ENCODE results near the gene MPHOSPH8.

Gene MPHOSPH8

GRCh38 chr13:19605161-19605955 is 28.1 kb upstream of the MPHOSPH8 start:
- peaks cover 0 to 7% (median 0%) of the 10 kb centered on the region in 5 experiments for H3K27me3 ChIP-seq (replicated peaks in 2 of 5; ENCODE audit: control insufficient read depth in 4 of 5, insufficient read depth in 5 of 5, low read length in 4 of 5)
- no peak overlapping the region for H3K27ac ChIP-seq (ENCODE audit: insufficient read depth in 1 of 2, low read depth in 1 of 2, low read length in 2 of 2, poor library complexity in 1 of 2, severe bottlenecking in 2 of 2)
- 100% methylated on average over 4 of the region's 7 CpGs for WGBS (ENCODE audit: insufficient coverage)
- H3K36me3 ChIP-seq (ENCODE audit: control insufficient read depth in 4 of 4, insufficient read depth in 4 of 4, low read length in 3 of 4): peaks cover 0 to 15% (median 0%) of the 10 kb centered on the region in 4 experiments
- no peak overlapping the region for H3K4me3 ChIP-seq (ENCODE audit: control insufficient read depth in 1 of 7, extremely low read depth in 1 of 7, insufficient read depth in 4 of 7, low read depth in 2 of 7, low read length in 6 of 7)
- no peak for DNase-seq
- H3K4me1 ChIP-seq (ENCODE audit: control extremely low read depth in 1 of 4, control insufficient read depth in 4 of 4, insufficient read depth in 4 of 4, low read length in 3 of 4): peaks cover 0 to 16% (median 10%) of the 10 kb centered on the region in 4 experiments
- ChIA-PET POLR2A (no interaction called here), CTCF (interaction anchor here (1.1 to 1.3 kb wide), 2 partner anchors 18 kb away, joined by 3 read pairs; no protein-coding TSS in a partner anchor)
- H3K9me3 ChIP-seq (ENCODE audit: control extremely low read depth in 1 of 5, control insufficient read depth in 4 of 5, insufficient read depth in 2 of 5, low read depth in 1 of 5, low read length in 4 of 5): peaks cover 0 to 13% (median 4%) of the 10 kb centered on the region in 5 experiments

- Histone ChIP-seq H3K9me3 (ENCODE audit: control extremely low read depth in 1 of 5, control insufficient read depth in 4 of 5, insufficient read depth in 2 of 5, low read depth in 1 of 5, low read length in 4 of 5) (peaks cover 0 to 13% (median 4%) of the 10 kb centered on the region in 5 experiments), H3K27ac (ENCODE audit: insufficient read depth in 1 of 2, low read depth in 1 of 2, low read length in 2 of 2, poor library complexity in 1 of 2, severe bottlenecking in 2 of 2) (no peak overlapping the region), H3K4me1 (ENCODE audit: control extremely low read depth in 1 of 4, control insufficient read depth in 4 of 4, insufficient read depth in 4 of 4, low read length in 3 of 4) (peaks cover 0 to 15% (median 10%) of the 10 kb centered on the region in 4 experiments), H3K36me3 (ENCODE audit: control insufficient read depth in 4 of 4, insufficient read depth in 4 of 4, low read length in 3 of 4) (peaks cover 0 to 15% (median 0%) of the 10 kb centered on the region in 4 experiments), H3K27me3 (replicated peaks in 2 of 5; ENCODE audit: control insufficient read depth in 4 of 5, insufficient read depth in 5 of 5, low read length in 4 of 5) (peaks cover 0 to 7% (median 0%) of the 10 kb centered on the region in 5 experiments), H3K4me3 (ENCODE audit: control insufficient read depth in 1 of 7, extremely low read depth in 1 of 7, insufficient read depth in 4 of 7, low read depth in 2 of 7, low read length in 6 of 7) (no peak overlapping the region)
- no peak for DNase-seq
- CTCF ChIA-PET: interaction anchor here (1.1 kb wide), 1 partner anchor 19 kb away, joined by 3 read pairs; no protein-coding TSS in a partner anchor
- POLR2A ChIA-PET: no interaction called here
Measured at GRCh38 chr13:19606152-19606551, 27.3 kb upstream of the MPHOSPH8 start.

- H3K27ac ChIP-seq (ENCODE audit: insufficient read depth in 1 of 2, low read depth in 1 of 2, low read length in 2 of 2, poor library complexity in 1 of 2, severe bottlenecking in 2 of 2): no peak overlapping the region
Measured at GRCh38 chr13:19606737-19607136, 26.7 kb upstream of the MPHOSPH8 start.

GRCh38 chr13:19607523-19608078 is 25.9 kb upstream of the MPHOSPH8 start:
- 88% methylated on average over 6 of the region's 10 CpGs for WGBS (ENCODE audit: insufficient coverage)
- no peak overlapping the region for H3K27ac ChIP-seq (ENCODE audit: insufficient read depth in 1 of 2, low read depth in 1 of 2, low read length in 2 of 2, poor library complexity in 1 of 2, severe bottlenecking in 2 of 2)
- peaks cover 0 to 2% (median 0%) of the 10 kb centered on the region in 5 experiments for H3K27me3 ChIP-seq (replicated peaks in 2 of 5; ENCODE audit: control insufficient read depth in 4 of 5, insufficient read depth in 5 of 5, low read length in 4 of 5)
- H3K36me3 ChIP-seq (ENCODE audit: control insufficient read depth in 4 of 4, insufficient read depth in 4 of 4, low read length in 3 of 4): peaks cover 0 to 15% (median 0%) of the 10 kb centered on the region in 4 experiments
- H3K4me1 ChIP-seq (ENCODE audit: control extremely low read depth in 1 of 4, control insufficient read depth in 4 of 4, insufficient read depth in 4 of 4, low read length in 3 of 4): peaks cover 0 to 2% (median under 1%) of the 10 kb centered on the region in 4 experiments
- CTCF ChIA-PET: no interaction called here
- H3K4me3 ChIP-seq (ENCODE audit: control insufficient read depth in 1 of 7, extremely low read depth in 1 of 7, insufficient read depth in 4 of 7, low read depth in 2 of 7, low read length in 6 of 7): no peak overlapping the region
- POLR2A ChIA-PET: no interaction called here
- no peak for DNase-seq
- peaks cover 0 to 13% (median 4%) of the 10 kb centered on the region in 5 experiments for H3K9me3 ChIP-seq (ENCODE audit: control extremely low read depth in 1 of 5, control insufficient read depth in 4 of 5, insufficient read depth in 2 of 5, low read depth in 1 of 5, low read length in 4 of 5)

More at GRCh38 chr13:19606737-19607136, 26.7 kb upstream of the MPHOSPH8 start:
- Histone ChIP-seq H3K36me3 (ENCODE audit: control insufficient read depth in 4 of 4, insufficient read depth in 4 of 4, low read length in 3 of 4) (peaks cover 0 to 15% (median 0%) of the 10 kb centered on the region in 4 experiments), H3K27me3 (replicated peaks in 2 of 5; ENCODE audit: control insufficient read depth in 4 of 5, insufficient read depth in 5 of 5, low read length in 4 of 5) (peaks cover 0 to 7% (median 0%) of the 10 kb centered on the region in 5 experiments), H3K4me1 (ENCODE audit: control extremely low read depth in 1 of 4, control insufficient read depth in 4 of 4, insufficient read depth in 4 of 4, low read length in 3 of 4) (peaks cover 0 to 9% (median 7%) of the 10 kb centered on the region in 4 experiments), H3K9me3 (ENCODE audit: control extremely low read depth in 1 of 5, control insufficient read depth in 4 of 5, insufficient read depth in 2 of 5, low read depth in 1 of 5, low read length in 4 of 5) (peaks cover 0 to 13% (median 4%) of the 10 kb centered on the region in 5 experiments), H3K4me3 (ENCODE audit: control insufficient read depth in 1 of 7, extremely low read depth in 1 of 7, insufficient read depth in 4 of 7, low read depth in 2 of 7, low read length in 6 of 7) (no peak overlapping the region)
- whole genome bisulfite sequencing (ENCODE audit: insufficient coverage): 100% methylated on average over 2 of the region's 2 CpGs
- DNase-seq: no peak
- POLR2A ChIA-PET: no interaction called here
- CTCF ChIA-PET: no interaction called here

- Histone ChIP-seq H3K27ac (ENCODE audit: insufficient read depth in 1 of 2, low read depth in 1 of 2, low read length in 2 of 2, poor library complexity in 1 of 2, severe bottlenecking in 2 of 2) (no peak overlapping the region), H3K9me3 (ENCODE audit: control extremely low read depth in 1 of 5, control insufficient read depth in 4 of 5, insufficient read depth in 2 of 5, low read depth in 1 of 5, low read length in 4 of 5) (peaks cover 0 to 5% (median 3%) of the 10 kb centered on the region in 5 experiments), H3K4me1 (ENCODE audit: control extremely low read depth in 1 of 4, control insufficient read depth in 4 of 4, insufficient read depth in 4 of 4, low read length in 3 of 4) (no peaks in the 10 kb centered on the region), H3K36me3 (ENCODE audit: control insufficient read depth in 4 of 4, insufficient read depth in 4 of 4, low read length in 3 of 4) (no peaks in the 10 kb centered on the region), H3K4me3 (ENCODE audit: control insufficient read depth in 1 of 7, extremely low read depth in 1 of 7, insufficient read depth in 4 of 7, low read depth in 2 of 7, low read length in 6 of 7) (no peak overlapping the region), H3K27me3 (replicated peaks in 2 of 5; ENCODE audit: control insufficient read depth in 4 of 5, insufficient read depth in 5 of 5, low read length in 4 of 5) (no peaks in the 10 kb centered on the region)
- 100% methylated on average over 4 of the region's 4 CpGs for WGBS (ENCODE audit: insufficient coverage)
- POLR2A ChIA-PET: no interaction called here
- peak; percentile 20 to 47 (median 46) for DNase-seq
- CTCF ChIA-PET: interaction anchor here (0.8 to 1.5 kb wide), 3 partner anchors 8 to 16 kb away, joined by 3 to 4 read pairs (median 4); partner anchors contain the start of gene MPHOSPH8
Measured at GRCh38 chr13:19618977-19619376, 14.5 kb upstream of the MPHOSPH8 start.

- Histone ChIP-seq H3K27ac (ENCODE audit: insufficient read depth in 1 of 2, low read depth in 1 of 2, low read length in 2 of 2, poor library complexity in 1 of 2, severe bottlenecking in 2 of 2) (no peak overlapping the region), H3K36me3 (ENCODE audit: control insufficient read depth in 4 of 4, insufficient read depth in 4 of 4, low read length in 3 of 4) (no peaks in the 10 kb centered on the region), H3K27me3 (replicated peaks in 2 of 5; ENCODE audit: control insufficient read depth in 4 of 5, insufficient read depth in 5 of 5, low read length in 4 of 5) (no peaks in the 10 kb centered on the region), H3K4me3 (ENCODE audit: control insufficient read depth in 1 of 7, extremely low read depth in 1 of 7, insufficient read depth in 4 of 7, low read depth in 2 of 7, low read length in 6 of 7) (no peak overlapping the region), H3K9me3 (ENCODE audit: control extremely low read depth in 1 of 5, control insufficient read depth in 4 of 5, insufficient read depth in 2 of 5, low read depth in 1 of 5, low read length in 4 of 5) (peaks cover 0 to 5% (median 3%) of the 10 kb centered on the region in 5 experiments), H3K4me1 (ENCODE audit: control extremely low read depth in 1 of 4, control insufficient read depth in 4 of 4, insufficient read depth in 4 of 4, low read length in 3 of 4) (peaks cover 0 to 2% (median 0%) of the 10 kb centered on the region in 4 experiments)
- WGBS (ENCODE audit: insufficient coverage): 100% methylated on average over 1 of the region's 3 CpGs
- CTCF ChIA-PET: no interaction called here
- no peak for DNase-seq
- POLR2A ChIA-PET: no interaction called here
Measured at GRCh38 chr13:19622193-19622592, 11.3 kb upstream of the MPHOSPH8 start.

- no peaks in the 10 kb centered on the region for H3K36me3 ChIP-seq (ENCODE audit: control insufficient read depth in 4 of 4, insufficient read depth in 4 of 4, low read length in 3 of 4)
- no peak overlapping the region for H3K27ac ChIP-seq (ENCODE audit: insufficient read depth in 1 of 2, low read depth in 1 of 2, low read length in 2 of 2, poor library complexity in 1 of 2, severe bottlenecking in 2 of 2)
- CTCF ChIA-PET: no interaction called here
- no CpG with 5 or more reads among the region's 2 CpGs for WGBS (ENCODE audit: insufficient coverage)
- no peak overlapping the region for H3K4me3 ChIP-seq (ENCODE audit: control insufficient read depth in 1 of 7, extremely low read depth in 1 of 7, insufficient read depth in 4 of 7, low read depth in 2 of 7, low read length in 6 of 7)
- POLR2A ChIA-PET: no interaction called here
- no peaks in the 10 kb centered on the region for H3K9me3 ChIP-seq (ENCODE audit: control extremely low read depth in 1 of 5, control insufficient read depth in 4 of 5, insufficient read depth in 2 of 5, low read depth in 1 of 5, low read length in 4 of 5)
- peaks cover 0 to 7% (median 0%) of the 10 kb centered on the region in 4 experiments for H3K4me1 ChIP-seq (ENCODE audit: control extremely low read depth in 1 of 4, control insufficient read depth in 4 of 4, insufficient read depth in 4 of 4, low read length in 3 of 4)
- DNase-seq: no peak
- H3K27me3 ChIP-seq (replicated peaks in 2 of 5; ENCODE audit: control insufficient read depth in 4 of 5, insufficient read depth in 5 of 5, low read length in 4 of 5): no peaks in the 10 kb centered on the region
Measured at GRCh38 chr13:19624265-19624664, 9.2 kb upstream of the MPHOSPH8 start.

Measured in common myeloid progenitor, CD34-positive (primary cell).